ENCODE measurements around the gene LONP2.
"Not testable (repeated sequence)": the region's sequence is repeated elsewhere in the genome, so short reads cannot be mapped to it uniquely, and the experiment has no call there.

Gene LONP2

DNA sequence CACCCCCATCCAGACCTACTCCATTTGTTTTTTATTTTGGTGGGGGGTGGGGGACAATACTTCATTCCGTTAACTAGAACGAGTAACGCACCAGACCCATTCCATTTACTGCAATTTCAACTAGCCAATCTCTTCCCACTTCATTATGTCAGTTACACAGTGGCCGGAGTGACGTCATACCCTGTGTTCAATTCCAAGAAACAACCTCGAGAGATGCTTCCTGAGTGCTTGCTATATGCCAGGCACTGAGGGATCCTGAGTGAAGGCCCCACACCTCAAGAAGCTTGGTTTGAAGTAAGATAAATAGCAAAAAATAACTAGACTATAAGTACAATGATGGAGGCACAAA is 150.2 kb downstream of the LONP2 start:
- DNase-seq (ENCODE audit: low spot score): no peak

DNA sequence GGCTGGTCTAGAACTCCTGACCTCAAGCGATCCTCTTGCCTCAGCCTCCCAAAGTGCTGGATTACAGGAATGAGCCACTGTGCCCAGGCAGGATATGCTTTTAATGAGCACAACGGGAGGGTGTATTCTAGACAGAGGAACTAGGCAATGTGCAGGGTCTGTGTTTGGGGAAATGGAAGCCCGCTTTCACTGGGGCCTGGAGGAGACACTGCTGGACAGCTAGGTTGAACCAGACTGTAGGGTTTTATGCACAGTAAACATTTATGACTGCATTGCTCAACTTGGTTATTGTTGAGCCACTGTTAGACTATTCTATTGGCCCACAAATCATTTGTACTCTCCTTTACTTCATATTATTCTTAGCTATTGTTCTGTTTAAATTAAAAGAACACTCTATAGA is 151.3 kb downstream of the LONP2 start:
- no peak for DNase-seq (ENCODE audit: low spot score)

DNA sequence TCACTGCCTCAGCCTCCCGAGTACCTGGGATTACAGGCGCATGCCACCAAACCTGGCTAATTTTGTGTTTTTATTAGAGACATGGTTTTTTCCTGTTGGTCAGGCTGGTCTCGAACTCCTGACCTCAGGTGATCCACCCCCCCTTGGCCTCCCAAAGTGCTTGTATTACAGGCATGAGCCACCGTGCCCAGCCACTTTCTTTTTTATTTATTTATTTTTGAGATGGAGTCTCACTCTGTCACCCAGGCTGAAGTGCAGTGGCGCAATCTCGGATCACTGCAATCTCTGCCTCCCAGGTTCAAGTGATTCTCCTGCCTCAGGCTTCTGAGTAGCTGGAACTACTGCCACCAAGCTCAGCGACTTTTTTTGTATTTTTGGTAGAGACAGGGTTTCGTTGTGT is 158.4 kb downstream of the LONP2 start:
- DNase-seq (ENCODE audit: low spot score): not testable (repeated sequence)

DNA sequence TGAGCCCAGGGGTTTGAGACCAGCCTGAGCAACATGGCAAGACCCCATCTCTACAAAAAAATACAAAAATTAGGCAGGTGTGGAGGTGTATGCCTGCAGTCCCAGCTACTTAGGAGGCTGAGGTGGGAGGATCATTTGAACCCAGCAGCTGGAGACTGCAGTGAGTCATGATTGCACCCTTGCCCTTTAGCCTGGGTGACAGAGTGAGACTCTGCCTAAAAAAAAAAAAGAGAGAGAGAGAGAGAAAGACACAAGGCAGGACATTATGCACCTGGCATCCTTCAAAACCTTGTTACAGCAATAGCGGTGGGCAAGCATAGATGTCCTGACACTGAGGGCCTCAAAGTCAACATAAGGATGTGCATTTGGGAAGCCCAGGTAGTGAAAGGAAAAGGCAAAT is 161.1 kb downstream of the LONP2 start:
- no peak for DNase-seq (ENCODE audit: low spot score)

DNA sequence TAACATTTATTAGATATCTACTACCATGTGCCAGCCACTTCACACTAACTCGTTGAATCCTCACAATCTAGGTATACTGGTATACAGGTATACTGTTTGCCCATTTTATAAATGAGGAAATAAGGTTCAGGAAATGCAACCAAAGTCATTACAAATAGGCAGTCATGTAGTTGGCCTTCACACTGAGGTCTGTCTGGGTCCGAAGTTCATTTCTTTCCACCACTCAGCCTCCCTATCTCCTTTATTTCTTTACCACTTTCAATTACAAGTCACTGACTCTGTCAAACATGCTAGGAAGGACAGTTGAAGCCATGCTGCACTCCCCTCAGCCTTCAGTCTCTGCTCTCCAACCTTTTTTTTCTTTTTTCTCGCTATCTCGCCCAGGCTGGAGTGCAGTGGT is 161.8 kb downstream of the LONP2 start:
- no peak for DNase-seq (ENCODE audit: low spot score)

Measured in NAMALWA (cell line).